ENCODE measurements around the gene MS4A4A. TPM values are rescaled to one million over a fixed set of nuclear protein-coding genes. Genes with fewer than 3 reads are reported as not detected.

MS4A4A gene
- total and polyA plus RNA-seq, 2 of the 4 experiments (the other 2 are of a cell fraction) = not detected

GRCh38 chr11:60326955-60327354, 46.5 kb downstream of the MS4A4A start, which contains the start of gene MS4A6E:
Gene MS4A6E, plus strand, starts transcription at chr11:60327255. Its CDS starts 7,641 bp downstream, at chr11:60334896.
- Histone ChIP-seq H3K27me3 (ENCODE audit: control insufficient read depth, insufficient read depth, low read length) (no peaks in the 10 kb centered on the region), H3K4ac (ENCODE audit: low read depth, low read length) (no peak within 1 kb of the TSS), H4K91ac (ENCODE audit: insufficient read depth, low read depth, low read length) (no peak within 1 kb of the TSS), H3K27ac (ENCODE audit: insufficient read depth, low read length) (no peak within 1 kb of the TSS), H3K9me1 (ENCODE audit: insufficient read depth, low read length) (no peaks in the 10 kb centered on the region), H2AK9ac (replicated peaks; ENCODE audit: low read depth, low read length, poor library complexity) (no peak within 1 kb of the TSS), H2AFZ (replicated peaks; ENCODE audit: low read length, poor library complexity) (no peak within 1 kb of the TSS), H3K9ac (ENCODE audit: low read depth, low read length) (no peak within 1 kb of the TSS), H3K9me3 (ENCODE audit: control insufficient read depth, insufficient read depth, low read length) (peaks cover 7% of the 10 kb centered on the region), H3K79me1 (ENCODE audit: low read depth in 1 of 2, low read length in 2 of 2) (no peaks in the 10 kb centered on the region), H2AK5ac (ENCODE audit: low read depth, low read length) (no peak within 1 kb of the TSS), H2BK15ac (ENCODE audit: low read depth, low read length) (no peak within 1 kb of the TSS), H2BK120ac (ENCODE audit: low read depth, low read length) (no peak within 1 kb of the TSS), H4K20me1 (ENCODE audit: insufficient read depth, low read length) (no peaks in the 10 kb centered on the region), H4K5ac (ENCODE audit: low read depth, low read length) (no peak within 1 kb of the TSS), H2BK20ac (ENCODE audit: low read depth, low read length) (no peak within 1 kb of the TSS), H3K23ac (ENCODE audit: low read depth, low read length) (no peak within 1 kb of the TSS), H3K18ac (ENCODE audit: low read depth, low read length) (no peak within 1 kb of the TSS), H3K14ac (replicated peaks; ENCODE audit: low read depth, low read length) (no peak within 1 kb of the TSS), H4K8ac (ENCODE audit: low read depth in 2 of 2, low read length in 2 of 2) (no peak within 1 kb of the TSS), H3K4me1 (ENCODE audit: control insufficient read depth, insufficient read depth, low read length) (no peaks in the 10 kb centered on the region), H3K56ac (ENCODE audit: extremely low read depth, insufficient read depth, low read length) (no peak within 1 kb of the TSS), H2BK5ac (ENCODE audit: low read depth, low read length, poor library complexity, severe bottlenecking) (no peak within 1 kb of the TSS), H3K4me2 (ENCODE audit: low read depth, low read length) (no peak within 1 kb of the TSS), H3K36me3 (ENCODE audit: control insufficient read depth, insufficient read depth, low read length) (no peaks in the 10 kb centered on the region), H3K4me3 (ENCODE audit: insufficient read depth, low read depth, low read length) (no peak within 1 kb of the TSS)
- WGBS, 2 experiments (ENCODE audit: extremely low coverage in 2 of 2, insufficient read length in 1 of 2) = no CpG with 5 or more reads among the region's 1 CpG
- TF ChIP-seq MAZ (IDR thresholded peaks at IDR 0.05; ENCODE audit: borderline replicate concordance, low read depth, low read length) (no peak), NFE2L2 (IDR thresholded peaks at IDR 0.05; ENCODE audit: low read depth, low read length) (no peak), CEBPB (IDR thresholded peaks at IDR 0.05; ENCODE audit: low read depth, low read length) (no peak), CHD1 (IDR thresholded peaks at IDR 0.05; ENCODE audit: low read depth, low read length) (no peak), RAD21 (IDR thresholded peaks at IDR 0.05; ENCODE audit: low read length) (no peak), POLR2A (IDR thresholded peaks at IDR 0.05; ENCODE audit: low read depth, low read length) (no peak), USF2 (IDR thresholded peaks at IDR 0.05; ENCODE audit: low read depth, low read length) (no peak), SMC3 (IDR thresholded peaks at IDR 0.05; ENCODE audit: low read depth, low read length) (no peak), MAFK (IDR thresholded peaks at IDR 0.05; ENCODE audit: low read depth, low read length) (no peak), CTCF (conservative IDR thresholded peaks at IDR 0.05; ENCODE audit: low read depth, low read length) (no peak), ELK1 (IDR thresholded peaks at IDR 0.05; ENCODE audit: borderline replicate concordance, low read depth, low read length) (no peak)
- in situ Hi-C loops (cut with MboI; ENCODE audit: low sequenced_read_pairs) = loop anchor here (10.0 kb wide), 1 partner anchor 52 kb away; no protein-coding TSS in a partner anchor
- ChIA-PET POLR2A (ENCODE audit: unreplicated experiment) (no interaction called here), CTCF (no interaction called here)
- ATAC-seq (ENCODE audit: low read depth) (no peak), DNase-seq (no peak)
- BruUV-seq (replicated peaks) = no TSS peak
- dilution Hi-C loops (cut with HindIII; ENCODE audit: low sequenced_read_pairs, unreplicated experiment) = no loop called here
- intact Hi-C loops (cut with micrococcal nuclease) = no loop called here

Measured in IMR-90 (cell line).